HL-60 (cell line): ENCODE measurements around the gene PLSCR3.

Experiments used
- POLR2AphosphoS5 ChIP-seq: IDR thresholded peaks from 2 replicates; pipeline ENCODE4 v1.6.1; 2012; ENCODE audit warnings: low read depth
- TF ChIP-seq, protein P1 (sequence below): IDR thresholded peaks from one replicate; pipeline ENCODE4 v1.5.1; 2011; ENCODE audit warnings: low read length, control low read depth, inconsistent platforms; ENCODE audit not compliant: insufficient read depth
- TF ChIP-seq, protein P2 (sequence below): IDR thresholded peaks from 2 replicates; pipeline ENCODE4 v1.6.1; 2012; ENCODE audit warnings: low read depth; ENCODE audit not compliant: insufficient replicate concordance

DNA sequence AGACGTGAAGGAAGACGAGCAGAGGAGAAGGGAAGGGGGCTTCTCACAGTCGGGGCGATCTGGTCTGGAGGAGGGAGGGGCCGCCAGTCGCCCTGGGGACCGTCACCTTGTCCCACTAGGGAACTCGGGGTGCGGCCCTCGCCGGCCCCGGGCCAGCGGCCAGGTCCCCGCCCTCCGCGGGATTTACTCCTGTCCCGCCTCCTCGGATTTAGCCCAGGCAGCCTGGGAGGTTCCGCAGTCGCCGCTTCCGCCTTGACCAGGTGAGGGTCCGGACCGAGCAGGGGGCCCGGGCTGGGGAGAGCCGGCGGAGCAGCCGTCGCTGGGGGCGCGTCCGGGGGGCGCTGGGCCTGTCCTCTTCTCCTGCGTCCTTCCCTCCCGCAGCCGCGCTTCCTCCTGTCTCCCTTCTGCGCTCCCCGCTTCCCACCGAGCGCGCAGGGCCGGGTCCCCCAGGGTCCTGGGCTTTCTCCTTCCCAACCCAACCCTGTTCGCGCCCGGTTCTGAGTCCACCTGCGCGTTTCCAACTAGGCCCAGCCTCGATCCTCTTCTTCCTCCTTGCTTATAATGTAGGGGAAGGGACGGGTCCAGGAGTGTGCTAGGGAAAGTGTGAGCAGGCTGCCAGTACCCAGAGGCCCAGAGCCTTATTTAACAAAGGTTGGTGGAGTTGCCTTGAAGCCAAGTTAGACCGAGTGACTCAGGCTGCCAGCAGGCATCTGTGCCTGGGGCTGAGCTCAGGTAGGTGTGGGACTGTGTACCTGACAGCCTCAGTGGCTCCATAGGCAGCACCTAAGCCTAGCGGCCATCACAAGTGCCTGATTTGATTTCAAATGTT lies 13.3 kb downstream of the PLSCR3 start, which contains the start of gene TNK1:
- TF ChIP-seq, protein P1, sequence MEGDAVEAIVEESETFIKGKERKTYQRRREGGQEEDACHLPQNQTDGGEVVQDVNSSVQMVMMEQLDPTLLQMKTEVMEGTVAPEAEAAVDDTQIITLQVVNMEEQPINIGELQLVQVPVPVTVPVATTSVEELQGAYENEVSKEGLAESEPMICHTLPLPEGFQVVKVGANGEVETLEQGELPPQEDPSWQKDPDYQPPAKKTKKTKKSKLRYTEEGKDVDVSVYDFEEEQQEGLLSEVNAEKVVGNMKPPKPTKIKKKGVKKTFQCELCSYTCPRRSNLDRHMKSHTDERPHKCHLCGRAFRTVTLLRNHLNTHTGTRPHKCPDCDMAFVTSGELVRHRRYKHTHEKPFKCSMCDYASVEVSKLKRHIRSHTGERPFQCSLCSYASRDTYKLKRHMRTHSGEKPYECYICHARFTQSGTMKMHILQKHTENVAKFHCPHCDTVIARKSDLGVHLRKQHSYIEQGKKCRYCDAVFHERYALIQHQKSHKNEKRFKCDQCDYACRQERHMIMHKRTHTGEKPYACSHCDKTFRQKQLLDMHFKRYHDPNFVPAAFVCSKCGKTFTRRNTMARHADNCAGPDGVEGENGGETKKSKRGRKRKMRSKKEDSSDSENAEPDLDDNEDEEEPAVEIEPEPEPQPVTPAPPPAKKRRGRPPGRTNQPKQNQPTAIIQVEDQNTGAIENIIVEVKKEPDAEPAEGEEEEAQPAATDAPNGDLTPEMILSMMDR: no peak
- TF ChIP-seq, protein P2, sequence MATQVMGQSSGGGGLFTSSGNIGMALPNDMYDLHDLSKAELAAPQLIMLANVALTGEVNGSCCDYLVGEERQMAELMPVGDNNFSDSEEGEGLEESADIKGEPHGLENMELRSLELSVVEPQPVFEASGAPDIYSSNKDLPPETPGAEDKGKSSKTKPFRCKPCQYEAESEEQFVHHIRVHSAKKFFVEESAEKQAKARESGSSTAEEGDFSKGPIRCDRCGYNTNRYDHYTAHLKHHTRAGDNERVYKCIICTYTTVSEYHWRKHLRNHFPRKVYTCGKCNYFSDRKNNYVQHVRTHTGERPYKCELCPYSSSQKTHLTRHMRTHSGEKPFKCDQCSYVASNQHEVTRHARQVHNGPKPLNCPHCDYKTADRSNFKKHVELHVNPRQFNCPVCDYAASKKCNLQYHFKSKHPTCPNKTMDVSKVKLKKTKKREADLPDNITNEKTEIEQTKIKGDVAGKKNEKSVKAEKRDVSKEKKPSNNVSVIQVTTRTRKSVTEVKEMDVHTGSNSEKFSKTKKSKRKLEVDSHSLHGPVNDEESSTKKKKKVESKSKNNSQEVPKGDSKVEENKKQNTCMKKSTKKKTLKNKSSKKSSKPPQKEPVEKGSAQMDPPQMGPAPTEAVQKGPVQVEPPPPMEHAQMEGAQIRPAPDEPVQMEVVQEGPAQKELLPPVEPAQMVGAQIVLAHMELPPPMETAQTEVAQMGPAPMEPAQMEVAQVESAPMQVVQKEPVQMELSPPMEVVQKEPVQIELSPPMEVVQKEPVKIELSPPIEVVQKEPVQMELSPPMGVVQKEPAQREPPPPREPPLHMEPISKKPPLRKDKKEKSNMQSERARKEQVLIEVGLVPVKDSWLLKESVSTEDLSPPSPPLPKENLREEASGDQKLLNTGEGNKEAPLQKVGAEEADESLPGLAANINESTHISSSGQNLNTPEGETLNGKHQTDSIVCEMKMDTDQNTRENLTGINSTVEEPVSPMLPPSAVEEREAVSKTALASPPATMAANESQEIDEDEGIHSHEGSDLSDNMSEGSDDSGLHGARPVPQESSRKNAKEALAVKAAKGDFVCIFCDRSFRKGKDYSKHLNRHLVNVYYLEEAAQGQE: no peak
- no peak for TF ChIP-seq POLR2AphosphoS5
